KMS-11 (cell line): ENCODE data around the gene AJUBA.

Experiments used
- H2AFZ ChIP-seq: fragments of 200-600 bp; sonication (generic); 2 replicates; pipeline ENCODE4 v1.6.1; 2016; ENCODE audit warnings: antibody characterized with exemption, mixed run types, low read depth
- H3K27ac ChIP-seq: fragments of 200-600 bp; sonication (generic); 2 replicates; pipeline ENCODE4 v1.6.1; 2016; ENCODE audit warnings: mild to moderate bottlenecking, mixed run types
- H3K27me3 ChIP-seq: fragments of 200-600 bp; sonication (generic); 2 replicates; pipeline ENCODE4 v1.6.1; 2017; ENCODE audit warnings: mild to moderate bottlenecking, low read depth, mixed run types, moderate library complexity; ENCODE audit not compliant: insufficient read depth
- H3K36me3 ChIP-seq: fragments of 200-600 bp; sonication (generic); 2 replicates; pipeline ENCODE4 v1.6.1; 2017; ENCODE audit warnings: mild to moderate bottlenecking, mixed run types; ENCODE audit not compliant: insufficient read depth
- H3K4me1 ChIP-seq: fragments of 200-600 bp; sonication (generic); 2 replicates; pipeline ENCODE4 v1.6.1; 2016; ENCODE audit warnings: mild to moderate bottlenecking, low read depth, mixed run types; ENCODE audit not compliant: poor library complexity, severe bottlenecking
- H3K4me2 ChIP-seq: fragments of 200-600 bp; sonication (generic); 2 replicates; pipeline ENCODE4 v1.7.0; 2016; ENCODE audit warnings: mild to moderate bottlenecking, mixed run types
- H3K4me3 ChIP-seq: fragments of 200-600 bp; sonication (generic); IDR thresholded peaks from 2 replicates; pipeline ENCODE4 v1.6.1; 2017; ENCODE audit warnings: low read depth, low read length, mixed read lengths; ENCODE audit not compliant: insufficient read depth
- H3K79me2 ChIP-seq: fragments of 200-600 bp; sonication (generic); 2 replicates; pipeline ENCODE4 v1.6.1; 2016; ENCODE audit warnings: low read depth, mixed run types; ENCODE audit not compliant: insufficient read depth
- H3K9ac ChIP-seq: fragments of 200-600 bp; sonication (generic); 2 replicates; pipeline ENCODE4 v1.6.1; 2016; ENCODE audit warnings: mild to moderate bottlenecking, mixed run types
- H4K20me1 ChIP-seq: fragments of 200-600 bp; sonication (generic); 2 replicates; pipeline ENCODE4 v1.6.1; 2016; ENCODE audit warnings: mild to moderate bottlenecking, mixed run types; ENCODE audit not compliant: insufficient read depth
- CTCF ChIP-seq: fragments of 200-600 bp; sonication (generic); conservative IDR thresholded peaks from 2 replicates; pipeline ENCODE4 v1.6.1; 2017; ENCODE audit warnings: low read depth, mild to moderate bottlenecking, antibody characterized with exemption, low read length, moderate library complexity, mixed read lengths

The AJUBA gene

GRCh38 chr14:22923746-22924145 is 58.6 kb downstream of the AJUBA start:
- H2AFZ ChIP-seq = no peak overlapping the region
- no peak overlapping the region for H3K4me2 ChIP-seq
- no peak for TF ChIP-seq CTCF
- no peaks in the 10 kb centered on the region for H4K20me1 ChIP-seq
- H3K79me2 ChIP-seq = peaks cover 12% of the 10 kb centered on the region; the same call in 1 of the 2 replicates
- no peak overlapping the region for H3K9ac ChIP-seq
- no peak overlapping the region for H3K4me3 ChIP-seq
- H3K27ac ChIP-seq = no peak overlapping the region
- H3K36me3 ChIP-seq = no peaks in the 10 kb centered on the region
- peaks cover 17% of the 10 kb centered on the region for H3K4me1 ChIP-seq
- no peaks in the 10 kb centered on the region for H3K27me3 ChIP-seq

- Histone ChIP-seq H3K36me3 (no peaks in the 10 kb centered on the region), H3K27me3 (no peaks in the 10 kb centered on the region), H3K9ac (no peak overlapping the region), H3K79me2 (peaks cover 11% of the 10 kb centered on the region), H3K4me3 (no peak overlapping the region), H3K4me1 (peaks cover 14% of the 10 kb centered on the region), H3K27ac (no peak overlapping the region), H2AFZ (no peak overlapping the region), H3K4me2 (no peak overlapping the region), H4K20me1 (no peaks in the 10 kb centered on the region)
- no peak for TF ChIP-seq CTCF
These were observed 60.1 kb downstream of the AJUBA start for GRCh38 chr14:22922294-22922693.
